GM18520 (cell line): ENCODE data around the gene ANAPC7.
"Not testable (repeated sequence)": the region's sequence is repeated elsewhere in the genome, so short reads cannot be mapped to it uniquely, and the experiment has no call there.

Experiments
- ATAC-seq: cut with Tn5 transposase; IDR thresholded peaks from one replicate; pipeline ENCODE4 v1.9.1; 2021; ENCODE audit not compliant: unreplicated experiment

ANAPC7 gene, protein sequence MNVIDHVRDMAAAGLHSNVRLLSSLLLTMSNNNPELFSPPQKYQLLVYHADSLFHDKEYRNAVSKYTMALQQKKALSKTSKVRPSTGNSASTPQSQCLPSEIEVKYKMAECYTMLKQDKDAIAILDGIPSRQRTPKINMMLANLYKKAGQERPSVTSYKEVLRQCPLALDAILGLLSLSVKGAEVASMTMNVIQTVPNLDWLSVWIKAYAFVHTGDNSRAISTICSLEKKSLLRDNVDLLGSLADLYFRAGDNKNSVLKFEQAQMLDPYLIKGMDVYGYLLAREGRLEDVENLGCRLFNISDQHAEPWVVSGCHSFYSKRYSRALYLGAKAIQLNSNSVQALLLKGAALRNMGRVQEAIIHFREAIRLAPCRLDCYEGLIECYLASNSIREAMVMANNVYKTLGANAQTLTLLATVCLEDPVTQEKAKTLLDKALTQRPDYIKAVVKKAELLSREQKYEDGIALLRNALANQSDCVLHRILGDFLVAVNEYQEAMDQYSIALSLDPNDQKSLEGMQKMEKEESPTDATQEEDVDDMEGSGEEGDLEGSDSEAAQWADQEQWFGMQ

GRCh38 chr12:110403146-110403975 is at the start of gene ANAPC7:
TSS of gene ANAPC7 (minus strand) at chr12:110403708. CDS start at chr12:110403627, 81 bp downstream.
- no peak for ATAC-seq

GRCh38 chr12:110451263-110451662 is 47.8 kb upstream of the ANAPC7 start:
- no peak for ATAC-seq

- peak; percentile 94 for ATAC-seq
Observed at GRCh38 chr12:110449799-110450497, 46.4 kb upstream of the ANAPC7 start, which contains the start of gene ARPC3. TSS of gene ARPC3 (minus strand) at chr12:110450337. CDS start at chr12:110450260, 77 bp downstream.

DNA sequence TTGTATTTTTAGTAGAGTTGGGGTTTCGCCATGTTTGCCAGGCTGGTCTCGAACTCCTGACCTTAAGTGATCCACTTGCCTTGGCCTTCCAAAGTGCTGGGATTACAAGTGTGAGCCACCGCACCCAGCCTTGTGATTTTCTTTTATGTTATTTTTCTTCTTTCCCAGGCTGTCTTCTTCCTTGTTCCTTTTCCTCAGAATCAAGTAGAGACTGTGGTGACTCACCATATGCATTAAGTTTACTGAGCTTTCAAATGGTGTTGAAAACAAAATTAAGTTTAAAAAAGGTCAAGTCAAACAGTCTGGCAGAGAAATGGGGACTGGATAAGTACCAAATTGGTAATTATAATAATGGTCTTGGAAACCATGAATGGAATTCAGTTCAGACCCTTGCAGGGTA is 40.9 kb upstream of the ANAPC7 start:
- ATAC-seq, result no peak

GRCh38 chr12:110436231-110436630 is 32.7 kb upstream of the ANAPC7 start:
- ATAC-seq, result no peak

GRCh38 chr12:110431957-110432587 is 28.6 kb upstream of the ANAPC7 start:
- no peak for ATAC-seq

GRCh38 chr12:110429676-110430075 is 26.2 kb upstream of the ANAPC7 start:
- ATAC-seq, result not testable (repeated sequence)

DNA sequence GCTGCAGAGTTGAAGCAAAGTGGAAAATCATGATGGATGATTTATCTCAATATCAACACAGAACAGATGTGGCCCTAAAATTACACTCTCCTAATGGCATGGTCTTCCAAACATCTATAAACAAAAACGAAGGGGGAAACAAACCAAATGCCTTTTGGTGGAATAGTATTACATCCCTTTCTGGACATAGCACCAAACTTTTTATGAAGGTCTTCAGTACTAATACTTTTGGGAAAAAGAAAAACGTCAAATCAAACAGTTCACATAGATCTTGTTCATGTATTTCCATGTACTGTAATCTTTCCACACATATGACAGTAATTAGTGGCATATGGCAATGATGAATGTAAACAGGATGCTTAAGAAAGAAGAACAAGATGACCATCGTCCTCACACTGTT is 22.9 kb upstream of the ANAPC7 start:
- ATAC-seq, result no peak

- ATAC-seq, result no peak
Observed at GRCh38 chr12:110424237-110424636, 20.7 kb upstream of the ANAPC7 start.

DNA sequence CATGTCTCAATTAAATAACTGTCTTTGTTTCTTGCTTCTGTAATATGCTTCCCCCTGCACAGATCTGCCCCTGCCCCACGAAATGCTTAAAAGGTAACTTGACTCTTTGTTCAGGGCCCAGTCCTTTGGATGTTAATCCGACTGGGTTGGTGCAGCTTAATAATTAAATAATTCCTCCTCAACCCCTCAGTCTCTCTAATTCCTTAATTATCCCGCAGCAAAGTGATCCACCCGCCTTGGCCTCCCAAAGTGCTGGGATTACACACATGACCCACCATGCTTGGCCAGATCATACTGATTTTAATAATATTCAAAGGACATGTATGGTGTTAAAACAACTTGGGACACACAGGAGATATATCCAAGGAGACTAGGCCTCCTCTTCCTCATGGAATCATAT is 18.2 kb upstream of the ANAPC7 start:
- ATAC-seq, result no peak

GRCh38 chr12:110421159-110421661 is 17.7 kb upstream of the ANAPC7 start:
- no peak for ATAC-seq

DNA sequence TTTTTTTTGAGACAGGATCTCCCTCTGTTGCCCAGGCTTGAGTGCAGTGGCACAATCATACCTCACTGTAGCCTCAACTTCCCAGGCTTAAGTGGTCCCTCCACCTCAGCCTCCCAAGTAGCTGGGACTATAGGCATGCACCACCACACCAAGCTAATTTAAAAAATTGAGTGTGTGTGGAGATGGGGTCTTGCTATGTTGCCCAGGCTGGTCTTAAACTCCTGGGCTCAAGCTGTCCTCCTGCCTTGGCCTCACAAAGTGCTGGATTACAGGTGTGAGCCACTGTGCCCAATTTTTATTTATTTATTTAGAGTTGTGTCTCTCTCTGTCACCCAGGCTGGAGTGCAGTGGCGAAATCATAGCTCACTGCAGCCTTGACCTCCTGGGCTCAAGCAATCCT is 17.1 kb upstream of the ANAPC7 start:
- ATAC-seq, result not testable (repeated sequence)

GRCh38 chr12:110417113-110417512 is 13.6 kb upstream of the ANAPC7 start:
- not testable (repeated sequence) for ATAC-seq

DNA sequence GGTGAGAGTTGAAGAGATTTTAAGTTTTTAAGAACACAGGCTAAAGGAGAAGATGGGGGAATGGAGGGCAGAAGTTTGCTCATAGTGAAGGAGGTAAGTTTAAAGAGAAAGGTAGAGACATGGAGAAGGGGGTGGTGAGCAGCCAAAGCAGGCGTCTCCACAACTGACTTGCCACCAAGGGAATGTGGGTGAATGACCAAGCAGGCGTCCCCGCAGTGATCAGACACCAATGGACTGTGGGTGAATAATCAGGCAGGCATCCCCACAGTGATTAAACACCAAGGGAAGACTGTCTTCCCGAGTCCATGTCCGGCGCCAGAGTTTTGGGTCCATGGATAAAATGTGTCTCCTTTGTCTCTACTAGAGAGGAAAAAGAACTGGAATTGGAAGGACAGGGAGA is 6.6 kb upstream of the ANAPC7 start:
- not testable (repeated sequence) for ATAC-seq

- ATAC-seq, result not testable (repeated sequence)
Observed at GRCh38 chr12:110405126-110405662, 1.7 kb upstream of the ANAPC7 start.

- no peak for ATAC-seq
Observed at GRCh38 chr12:110403976-110404682, 621 bp upstream of the ANAPC7 start.

GRCh38 chr12:110382683-110383082 is 20.8 kb downstream of the ANAPC7 start:
- ATAC-seq, result no peak

- no peak for ATAC-seq
Observed at GRCh38 chr12:110379631-110380030, 23.9 kb downstream of the ANAPC7 start.

DNA sequence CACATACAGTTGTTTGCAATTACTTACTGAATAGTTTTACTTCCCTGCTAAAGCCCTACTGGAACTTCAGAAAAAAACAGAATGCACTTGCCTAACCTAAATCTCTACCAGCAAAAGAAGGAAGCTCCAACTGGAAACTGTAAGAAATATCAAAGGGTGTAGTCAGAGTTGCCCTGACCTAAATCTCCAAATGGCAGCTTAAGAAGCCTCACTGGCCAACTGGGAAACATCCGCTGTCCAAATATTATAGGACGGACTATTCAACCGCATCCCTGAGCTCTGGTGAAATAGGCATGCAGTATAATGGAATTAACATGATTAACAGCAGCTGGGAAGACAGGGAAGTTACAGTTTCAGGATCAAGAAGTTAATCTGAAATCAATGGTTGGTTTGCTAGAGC is 24.3 kb downstream of the ANAPC7 start:
- no peak for ATAC-seq
